Activated CD8-positive, alpha-beta memory T cell treated with anti-CD3 and anti-CD28 coated beads for 48 hours (primary cell): Measurements from ENCODE around the gene FLT1.

ENCODE experiments used
- DNase-seq, 3 experiments: peaks; one replicate each; pipeline ENCODE4 v3.0.0-alpha.2; 2020; ENCODE audit warnings: low read depth in 2 of 3, low spot score in 2 of 3

Gene FLT1

DNA sequence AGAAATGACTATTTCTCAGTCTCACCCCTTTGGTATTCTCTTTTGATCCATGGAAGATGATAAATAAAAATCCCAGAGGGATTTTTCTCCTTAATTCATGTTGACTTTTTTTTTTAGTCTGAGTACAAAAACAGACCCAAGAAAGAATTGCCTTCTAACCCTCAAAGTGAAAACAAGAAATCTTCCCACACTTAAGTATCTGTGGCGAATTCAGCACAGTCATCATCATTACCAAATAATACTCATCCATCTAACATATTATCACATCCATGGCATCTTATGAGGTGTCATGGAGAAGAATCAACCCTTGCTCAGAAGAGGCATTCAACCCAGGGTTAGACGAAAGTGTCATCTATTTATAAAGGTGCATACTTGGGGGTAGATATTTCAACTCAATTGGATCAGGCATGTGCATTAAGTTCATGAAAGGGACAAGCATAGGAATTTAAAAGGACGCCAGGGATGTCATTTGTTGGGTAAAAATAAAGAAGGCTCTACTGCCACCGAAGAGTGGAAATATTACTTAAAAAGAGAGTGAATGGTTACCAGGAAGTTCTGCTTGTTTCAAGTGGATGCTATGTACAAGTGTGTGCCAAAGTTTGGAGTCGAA, 101.9 kb downstream of the FLT1 start:
- no peak for DNase-seq

- DNase-seq, result no peak
Observed at GRCh38 chr13:28392428-28392827, 102.5 kb downstream of the FLT1 start.

DNA sequence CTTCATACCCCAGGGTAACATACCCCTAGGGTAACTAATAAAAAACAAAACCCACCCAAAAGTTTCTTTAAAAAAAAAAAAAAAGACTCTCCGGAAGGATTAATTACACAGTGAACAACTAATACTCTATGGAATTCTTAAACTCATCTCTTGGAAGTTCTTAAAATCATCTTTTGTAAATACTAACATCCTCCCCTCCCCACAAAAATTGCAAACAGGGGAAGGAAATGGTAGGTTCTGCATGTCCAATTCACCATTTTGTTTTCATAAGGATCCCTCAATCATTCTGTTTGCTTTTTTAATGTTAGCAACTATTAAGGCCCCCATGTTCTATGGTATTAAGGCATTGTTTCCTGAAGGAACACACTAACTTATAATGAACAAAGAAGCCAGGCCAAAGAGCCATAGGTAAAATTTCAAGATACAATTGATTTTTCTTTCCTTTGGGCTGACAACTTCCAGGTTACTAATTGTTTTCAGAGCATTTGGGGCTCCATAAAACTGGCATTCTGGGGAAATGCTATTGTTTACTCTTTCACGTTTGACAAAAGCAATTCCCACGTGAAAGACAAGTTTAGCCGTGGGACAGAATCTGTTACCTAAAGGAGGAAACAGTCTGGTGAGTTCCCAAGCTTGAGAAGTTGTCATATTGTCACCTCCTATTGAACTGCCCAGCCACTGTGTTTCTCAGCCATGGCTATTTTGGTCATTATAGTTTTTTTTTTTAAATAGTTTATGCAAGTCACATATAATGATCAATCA, 107.0 kb downstream of the FLT1 start:
- DNase-seq, result no peak

GRCh38 chr13:28385362-28385761, 109.6 kb downstream of the FLT1 start:
- DNase-seq, result no peak

- no peak for DNase-seq
Observed at GRCh38 chr13:28384789-28385188, 110.1 kb downstream of the FLT1 start.

DNA sequence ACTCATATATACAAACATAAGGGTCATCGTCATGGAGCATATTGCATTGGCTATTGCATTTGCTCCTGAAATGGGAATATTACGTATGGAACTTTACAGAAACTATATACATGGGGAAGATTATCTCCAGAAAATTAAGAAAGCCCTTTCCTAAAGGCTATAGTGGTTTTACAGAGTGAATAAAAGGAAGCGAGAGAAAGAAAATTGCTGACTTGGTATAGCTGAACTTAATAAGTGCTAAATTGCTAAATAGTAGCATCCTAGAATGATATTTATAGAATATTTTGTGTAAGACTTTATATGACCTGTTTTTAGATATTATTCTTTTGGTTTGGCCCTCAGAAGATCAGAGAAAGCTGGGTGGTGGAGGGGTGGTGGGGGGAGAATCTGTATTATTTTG, 114.6 kb downstream of the FLT1 start:
- DNase-seq, result no peak

GRCh38 chr13:28379371-28380083, 115.4 kb downstream of the FLT1 start:
- no peak for DNase-seq

DNA sequence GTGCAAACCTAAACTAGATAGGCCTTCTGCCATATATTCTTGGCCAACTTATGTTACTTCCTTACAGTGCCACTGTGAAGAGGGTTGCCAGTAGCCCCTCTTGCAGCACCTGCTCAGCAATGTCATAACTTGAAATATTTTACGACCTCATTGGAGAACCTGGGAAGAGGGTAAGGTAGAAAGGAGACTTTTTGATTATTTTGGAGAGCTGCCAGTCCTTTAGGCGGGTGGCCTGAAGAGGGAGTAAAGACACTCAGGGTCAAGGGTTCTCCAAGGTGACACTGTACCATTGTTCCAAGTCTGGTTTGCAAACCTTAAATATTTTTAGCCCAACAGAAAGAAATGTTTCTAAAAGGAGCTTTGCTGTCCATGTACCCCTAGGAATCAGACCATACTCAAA, 118.3 kb downstream of the FLT1 start:
- no peak for DNase-seq

- DNase-seq, result no peak
Observed at GRCh38 chr13:28375250-28375930, 119.5 kb downstream of the FLT1 start.

DNA sequence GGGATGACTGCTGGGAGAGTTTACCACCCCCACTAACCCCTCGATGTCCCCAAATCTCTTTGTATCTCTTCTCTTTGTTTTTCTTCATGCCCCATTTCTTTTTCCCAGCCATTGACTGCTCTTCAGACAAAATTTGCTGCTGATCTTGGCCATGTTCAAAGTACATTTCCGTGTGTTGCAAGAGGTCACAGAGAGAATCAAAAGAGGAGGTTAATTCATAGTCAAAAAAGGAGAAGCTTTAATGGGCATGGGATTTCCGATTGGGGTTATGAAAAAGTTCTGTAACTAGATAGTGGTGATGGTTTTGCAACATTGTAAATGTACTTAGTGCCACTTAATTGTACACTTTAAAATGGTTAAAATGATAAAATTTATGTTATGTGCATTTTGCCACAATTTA, 121.1 kb downstream of the FLT1 start:
- no peak for DNase-seq

DNA sequence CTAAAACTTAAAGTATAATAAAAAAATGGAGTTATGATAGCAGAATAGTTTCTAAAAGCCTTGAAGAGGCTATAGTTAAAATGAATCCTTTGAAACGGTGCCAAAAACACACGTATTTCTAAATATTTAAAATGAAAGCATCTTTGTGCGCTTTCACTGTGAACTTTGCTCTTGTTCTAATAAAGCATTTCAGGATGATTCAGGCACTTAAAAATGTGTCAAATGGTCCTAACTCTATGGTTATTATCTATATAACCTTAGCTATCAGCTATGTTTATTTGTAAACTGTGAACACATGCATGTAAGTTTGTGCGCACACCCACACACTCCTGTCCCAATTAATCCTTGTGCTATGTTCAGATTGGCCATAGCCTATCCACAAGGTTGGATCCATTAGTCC, 124.5 kb downstream of the FLT1 start:
- no peak for DNase-seq

- no peak for DNase-seq
Observed at GRCh38 chr13:28358708-28359107, 136.2 kb downstream of the FLT1 start.

DNA sequence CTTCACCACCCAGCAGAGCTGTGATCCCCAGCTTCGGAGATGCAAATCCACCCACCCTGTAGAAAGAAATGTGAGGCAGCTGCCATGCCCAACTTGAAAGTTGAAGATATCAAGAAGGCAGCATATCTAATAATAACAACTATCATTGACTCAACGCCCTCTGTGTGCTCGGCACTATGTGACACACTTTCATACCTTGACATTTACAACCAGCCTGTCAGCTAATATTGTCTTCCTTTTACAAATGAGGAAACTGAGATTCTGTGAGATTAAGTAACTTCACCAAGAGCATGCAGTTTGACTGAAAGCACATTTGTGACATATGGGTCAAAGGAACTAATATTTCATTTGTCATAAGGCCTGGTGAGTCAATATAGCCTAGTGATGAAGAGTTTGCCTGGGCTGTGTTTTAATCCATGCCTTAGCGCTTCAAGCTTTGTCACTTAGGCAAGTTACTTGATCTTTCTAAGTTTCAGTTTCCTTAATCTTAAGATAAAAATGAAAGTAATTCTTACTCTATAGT, 137.0 kb downstream of the FLT1 start:
- DNase-seq, result no peak

- no peak for DNase-seq
Observed at GRCh38 chr13:28357247-28357825, 137.6 kb downstream of the FLT1 start.

DNA sequence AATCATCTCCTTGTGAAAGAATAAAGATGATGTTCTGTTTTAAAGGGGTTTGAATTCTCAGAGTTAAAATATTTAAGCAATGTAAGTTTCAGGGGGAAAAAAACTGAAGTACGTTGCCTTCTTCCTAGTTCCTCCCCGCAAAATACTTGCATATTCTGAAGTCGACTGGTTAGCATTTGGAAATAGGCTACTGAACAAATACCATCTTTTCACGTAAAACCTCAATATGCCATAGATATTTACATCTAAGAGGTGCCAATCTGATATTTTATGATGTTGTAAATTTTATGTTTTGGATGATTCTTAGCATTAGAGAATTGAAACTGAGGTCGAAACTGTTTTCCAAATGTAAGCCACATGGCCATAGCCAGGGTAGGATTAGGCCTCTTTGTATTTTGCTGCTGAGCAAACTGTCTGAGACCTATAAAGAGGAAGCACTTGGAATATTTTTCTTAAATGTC, 138.3 kb downstream of the FLT1 start:
- no peak for DNase-seq

- no peak for DNase-seq
Observed at GRCh38 chr13:28355822-28356371, 139.0 kb downstream of the FLT1 start.

- no peak for DNase-seq
Observed at GRCh38 chr13:28355046-28355821, 139.7 kb downstream of the FLT1 start.

DNA sequence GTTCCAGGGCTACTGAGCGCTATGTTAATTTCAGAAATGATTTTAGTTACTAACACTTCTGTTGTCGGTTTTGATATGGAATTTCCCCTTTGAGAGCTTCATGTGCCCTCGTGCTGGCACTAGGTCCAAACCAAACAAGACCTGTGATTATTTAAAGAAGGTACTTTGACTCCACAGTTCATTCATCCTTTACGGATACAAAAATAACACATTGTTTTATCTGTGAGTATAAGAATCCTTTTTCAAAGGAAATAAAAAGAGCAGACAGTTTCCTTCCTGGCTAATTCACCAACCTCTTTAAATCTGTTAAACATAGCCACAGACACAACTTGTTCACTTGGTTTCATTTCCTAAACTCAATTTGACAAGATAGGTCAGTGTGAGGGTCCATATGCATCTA, 141.2 kb downstream of the FLT1 start:
- no peak for DNase-seq

- no peak for DNase-seq
Observed at GRCh38 chr13:28349907-28350654, 144.8 kb downstream of the FLT1 start.
